ENCODE measurements around the gene SDR39U1.
A peak's percentile ranks its signal among the peaks of the same experiment; 100 is the strongest.

The SDR39U1 gene

GRCh38 chr14:24434036-24434435 lies 8.5 kb downstream of the SDR39U1 start:
- Histone ChIP-seq H3K27me3 (ENCODE audit: control insufficient read depth, insufficient read depth, low read length) (peaks cover 2% of the 10 kb centered on the region; the same call in 1 of the 2 replicates), H3K4me3 (ENCODE audit: low read depth, low read length) (no peak overlapping the region), H3K9ac (ENCODE audit: low read length) (no peak overlapping the region), H3K36me3 (ENCODE audit: control insufficient read depth, insufficient read depth, low read length) (peaks cover 45% of the 10 kb centered on the region), H3K27ac (ENCODE audit: low read depth, low read length) (no peak overlapping the region), H3K4me1 (ENCODE audit: control insufficient read depth, insufficient read depth, low read length) (peaks cover 16% of the 10 kb centered on the region), H3K9me3 (ENCODE audit: control insufficient read depth, insufficient read depth, low read depth, low read length) (no peaks in the 10 kb centered on the region)

GRCh38 chr14:24432259-24433131 lies 10.1 kb downstream of the SDR39U1 start:
- H3K27me3 ChIP-seq (ENCODE audit: control insufficient read depth, insufficient read depth, low read length), result peaks cover 5% of the 10 kb centered on the region; the same call in 1 of the 2 replicates
- no peak overlapping the region for H3K27ac ChIP-seq (ENCODE audit: low read depth, low read length)
- peaks cover 19% of the 10 kb centered on the region for H3K4me1 ChIP-seq (ENCODE audit: control insufficient read depth, insufficient read depth, low read length)
- H3K4me3 ChIP-seq (ENCODE audit: low read depth, low read length), result no peak overlapping the region
- H3K9ac ChIP-seq (ENCODE audit: low read length), result no peak overlapping the region
- peaks cover 30% of the 10 kb centered on the region for H3K36me3 ChIP-seq (ENCODE audit: control insufficient read depth, insufficient read depth, low read length)
- H3K9me3 ChIP-seq (ENCODE audit: control insufficient read depth, insufficient read depth, low read depth, low read length), result no peaks in the 10 kb centered on the region

GRCh38 chr14:24431569-24432258 lies 10.9 kb downstream of the SDR39U1 start:
- peak overlapping the region; percentile 73 for H3K4me3 ChIP-seq (ENCODE audit: low read depth, low read length)

GRCh38 chr14:24430682-24431568 lies 11.7 kb downstream of the SDR39U1 start:
- Histone ChIP-seq H3K4me3 (ENCODE audit: low read depth, low read length) (peak overlapping the region; percentile 73), H3K36me3 (ENCODE audit: control insufficient read depth, insufficient read depth, low read length) (peaks cover 17% of the 10 kb centered on the region), H3K4me1 (ENCODE audit: control insufficient read depth, insufficient read depth, low read length) (peaks cover 24% of the 10 kb centered on the region), H3K27me3 (ENCODE audit: control insufficient read depth, insufficient read depth, low read length) (peaks cover 5% of the 10 kb centered on the region; the same call in 1 of the 2 replicates), H3K9ac (ENCODE audit: low read length) (peak overlapping the region; percentile 40), H3K9me3 (ENCODE audit: control insufficient read depth, insufficient read depth, low read depth, low read length) (no peaks in the 10 kb centered on the region), H3K27ac (ENCODE audit: low read depth, low read length) (no peak overlapping the region)

More at GRCh38 chr14:24431569-24432258, 10.9 kb downstream of the SDR39U1 start:
- peaks cover 23% of the 10 kb centered on the region for H3K36me3 ChIP-seq (ENCODE audit: control insufficient read depth, insufficient read depth, low read length)
- H3K9me3 ChIP-seq (ENCODE audit: control insufficient read depth, insufficient read depth, low read depth, low read length), result no peaks in the 10 kb centered on the region
- peaks cover 5% of the 10 kb centered on the region; the same call in 1 of the 2 replicates for H3K27me3 ChIP-seq (ENCODE audit: control insufficient read depth, insufficient read depth, low read length)
- H3K4me1 ChIP-seq (ENCODE audit: control insufficient read depth, insufficient read depth, low read length), result peaks cover 24% of the 10 kb centered on the region
- H3K9ac ChIP-seq (ENCODE audit: low read length), result no peak overlapping the region
- H3K27ac ChIP-seq (ENCODE audit: low read depth, low read length), result no peak overlapping the region

GRCh38 chr14:24430143-24430681 lies 12.4 kb downstream of the SDR39U1 start:
- H3K27me3 ChIP-seq (ENCODE audit: control insufficient read depth, insufficient read depth, low read length), result peaks cover 5% of the 10 kb centered on the region; the same call in 1 of the 2 replicates
- H3K4me3 ChIP-seq (ENCODE audit: low read depth, low read length), result peak overlapping the region; percentile 73
- no peaks in the 10 kb centered on the region for H3K9me3 ChIP-seq (ENCODE audit: control insufficient read depth, insufficient read depth, low read depth, low read length)
- peaks cover 17% of the 10 kb centered on the region for H3K36me3 ChIP-seq (ENCODE audit: control insufficient read depth, insufficient read depth, low read length)
- H3K27ac ChIP-seq (ENCODE audit: low read depth, low read length), result peak overlapping the region; percentile 74; the same call in 1 of the 2 replicates
- peak overlapping the region; percentile 40 for H3K9ac ChIP-seq (ENCODE audit: low read length)
- H3K4me1 ChIP-seq (ENCODE audit: control insufficient read depth, insufficient read depth, low read length), result peaks cover 24% of the 10 kb centered on the region

GRCh38 chr14:24429395-24430142 lies 13.0 kb downstream of the SDR39U1 start, which contains the start of the genes CBLN3 and KHNYN:
CBLN3 (minus strand) TSS chr14:24429668; CDS start chr14:24429054, 614 bp downstream.
KHNYN (plus strand) TSS chr14:24429954; CDS start chr14:24430731, 777 bp downstream.
- Histone ChIP-seq H3K4me1 (ENCODE audit: control insufficient read depth, insufficient read depth, low read length) (peaks cover 24% of the 10 kb centered on the region), H3K9ac (ENCODE audit: low read length) (peak within 1 kb of the TSS; percentile 40), H3K36me3 (ENCODE audit: control insufficient read depth, insufficient read depth, low read length) (peaks cover 17% of the 10 kb centered on the region), H3K27me3 (ENCODE audit: control insufficient read depth, insufficient read depth, low read length) (peaks cover 5% of the 10 kb centered on the region; the same call in 1 of the 2 replicates), H3K27ac (ENCODE audit: low read depth, low read length) (peak within 1 kb of the TSS; percentile 74; the same call in 1 of the 2 replicates), H3K9me3 (ENCODE audit: control insufficient read depth, insufficient read depth, low read depth, low read length) (no peaks in the 10 kb centered on the region), H3K4me3 (ENCODE audit: low read depth, low read length) (peak within 1 kb of the TSS; percentile 73)

- Histone ChIP-seq H3K9ac (ENCODE audit: low read length) (no peak overlapping the region), H3K9me3 (ENCODE audit: control insufficient read depth, insufficient read depth, low read depth, low read length) (no peaks in the 10 kb centered on the region), H3K4me3 (ENCODE audit: low read depth, low read length) (peak overlapping the region; percentile 73), H3K36me3 (ENCODE audit: control insufficient read depth, insufficient read depth, low read length) (peaks cover 14% of the 10 kb centered on the region), H3K27me3 (ENCODE audit: control insufficient read depth, insufficient read depth, low read length) (peaks cover 5% of the 10 kb centered on the region; the same call in 1 of the 2 replicates), H3K27ac (ENCODE audit: low read depth, low read length) (no peak overlapping the region), H3K4me1 (ENCODE audit: control insufficient read depth, insufficient read depth, low read length) (peaks cover 24% of the 10 kb centered on the region)
Measured at GRCh38 chr14:24428628-24429394, 13.8 kb downstream of the SDR39U1 start.

- H3K36me3 ChIP-seq (ENCODE audit: control insufficient read depth, insufficient read depth, low read length), result peaks cover 6% of the 10 kb centered on the region
- H3K4me1 ChIP-seq (ENCODE audit: control insufficient read depth, insufficient read depth, low read length), result peaks cover 24% of the 10 kb centered on the region
- H3K4me3 ChIP-seq (ENCODE audit: low read depth, low read length), result no peak overlapping the region
- no peaks in the 10 kb centered on the region for H3K9me3 ChIP-seq (ENCODE audit: control insufficient read depth, insufficient read depth, low read depth, low read length)
- H3K27me3 ChIP-seq (ENCODE audit: control insufficient read depth, insufficient read depth, low read length), result peaks cover 13% of the 10 kb centered on the region
- H3K9ac ChIP-seq (ENCODE audit: low read length), result no peak overlapping the region
- no peak overlapping the region for H3K27ac ChIP-seq (ENCODE audit: low read depth, low read length)
Measured at GRCh38 chr14:24427537-24428508, 14.8 kb downstream of the SDR39U1 start.

Measured in HUES6 (cell line).